Effector memory CD8-positive, alpha-beta T cell (primary cell): Measurements from ENCODE around the gene IQCH.

ENCODE experiments used
- ATAC-seq: fragments of 150-1000 bp; cut with Tn5 transposase; replicated peaks from 2 replicates; pipeline ENCODE4 v1.10.0; 2021; ENCODE audit warnings: mild to moderate bottlenecking, moderate library complexity
- DNase-seq, 3 experiments: peaks; one replicate each; pipeline ENCODE4 v3.0.0; 2021
- H3K27ac Mint-ChIP-seq, 2 donors: one replicate each; pipeline ENCODE4 v1.8.0; 2022; ENCODE audit warnings: mild to moderate bottlenecking in 2 of 2, mixed read lengths in 2 of 2, moderate library complexity in 2 of 2
- H3K27me3 Mint-ChIP-seq, 2 donors: one replicate each; pipeline ENCODE4 v1.8.0; 2022; ENCODE audit warnings: mixed read lengths in 2 of 2
- H3K36me3 Mint-ChIP-seq: one replicate; pipeline ENCODE4 v1.8.0; 2022; ENCODE audit warnings: mild to moderate bottlenecking, moderate library complexity, mixed read lengths; ENCODE audit not compliant: insufficient read depth
- H3K4me1 Mint-ChIP-seq, 2 donors: one replicate each; pipeline ENCODE4 v1.8.0; 2022; ENCODE audit warnings: low read depth in 2 of 2, mixed read lengths in 2 of 2
- H3K4me3 Mint-ChIP-seq, 2 donors: one replicate each; pipeline ENCODE4 v1.8.0; 2022; ENCODE audit warnings: mild to moderate bottlenecking in 2 of 2, mixed read lengths in 2 of 2, moderate library complexity in 2 of 2
- H3K9me3 Mint-ChIP-seq, 2 donors: one replicate each; pipeline ENCODE4 v1.8.0; 2022; ENCODE audit warnings: mixed read lengths in 2 of 2

IQCH gene

GRCh38 chr15:67531379-67531914 is 276.9 kb downstream of the IQCH start:
- no peaks in the 10 kb centered on the region for H3K27me3 Mint-ChIP-seq
- no peak for ATAC-seq

GRCh38 chr15:67533873-67534272 is 279.3 kb downstream of the IQCH start:
- Mint-ChIP-seq H3K4me3 (no peak overlapping the region), H3K9me3 (no peaks in the 10 kb centered on the region), H3K4me1 (peaks cover under 1 to 2% of the 10 kb centered on the region in 2 donors), H3K27ac (no peak overlapping the region), H3K27me3 (no peaks in the 10 kb centered on the region), H3K36me3 (no peaks in the 10 kb centered on the region)
- ATAC-seq = no peak
- no peak for DNase-seq

More at GRCh38 chr15:67531379-67531914, 276.9 kb downstream of the IQCH start:
- Mint-ChIP-seq H3K27ac (no peak overlapping the region), H3K9me3 (no peaks in the 10 kb centered on the region), H3K4me3 (no peak overlapping the region), H3K36me3 (peaks cover 5% of the 10 kb centered on the region), H3K4me1 (no peaks in the 10 kb centered on the region)
- DNase-seq = no peak

GRCh38 chr15:67534360-67534759 is 279.8 kb downstream of the IQCH start:
- no peaks in the 10 kb centered on the region for H3K9me3 Mint-ChIP-seq
- no peaks in the 10 kb centered on the region for H3K27me3 Mint-ChIP-seq
- ATAC-seq = no peak
- DNase-seq = no peak
- no peak overlapping the region for H3K27ac Mint-ChIP-seq
- H3K36me3 Mint-ChIP-seq = no peaks in the 10 kb centered on the region
- H3K4me3 Mint-ChIP-seq = no peak overlapping the region
- peaks cover 2 to 6% of the 10 kb centered on the region in 2 donors for H3K4me1 Mint-ChIP-seq

- Mint-ChIP-seq H3K4me3 (no peak overlapping the region), H3K4me1 (peaks cover 6 to 16% of the 10 kb centered on the region in 2 donors), H3K9me3 (no peaks in the 10 kb centered on the region), H3K36me3 (peaks cover 15% of the 10 kb centered on the region), H3K27ac (peak overlapping the region in 1 of 2 donors; percentile 42), H3K27me3 (no peaks in the 10 kb centered on the region)
- ATAC-seq = no peak
- DNase-seq = no peak
These were observed 283.2 kb downstream of the IQCH start for GRCh38 chr15:67537771-67538170.

- Mint-ChIP-seq H3K4me3 (peak within 1 kb of the TSS; percentile 95 to 99), H3K36me3 (peaks cover 32% of the 10 kb centered on the region), H3K9me3 (no peaks in the 10 kb centered on the region), H3K27me3 (no peaks in the 10 kb centered on the region), H3K27ac (peak within 1 kb of the TSS; percentile 99 to 100), H3K4me1 (peaks cover 31 to 36% of the 10 kb centered on the region in 2 donors)
- ATAC-seq (peak; percentile 69), DNase-seq (peak; percentile 62 to 76 (median 72))
These were observed 288.1 kb downstream of the IQCH start, which contains the start of gene MAP2K5 for GRCh38 chr15:67542420-67543347. TSS of gene MAP2K5 (plus strand) at chr15:67542703. CDS start at chr15:67543336, 633 bp downstream.

- Mint-ChIP-seq H3K27ac (peak overlapping the region; percentile 99 to 100), H3K27me3 (no peaks in the 10 kb centered on the region), H3K4me1 (peaks cover 34 to 41% of the 10 kb centered on the region in 2 donors), H3K36me3 (peaks cover 32% of the 10 kb centered on the region), H3K9me3 (no peaks in the 10 kb centered on the region), H3K4me3 (peak overlapping the region; percentile 95 to 99)
- ATAC-seq (no peak), DNase-seq (no peak)
These were observed 288.7 kb downstream of the IQCH start for GRCh38 chr15:67543348-67543718.

GRCh38 chr15:67544475-67544874 is 289.9 kb downstream of the IQCH start:
- peak overlapping the region; percentile 95 to 99 for H3K4me3 Mint-ChIP-seq
- peak overlapping the region; percentile 11 to 99 for H3K27ac Mint-ChIP-seq

GRCh38 chr15:67545864-67546263 is 291.3 kb downstream of the IQCH start:
- Mint-ChIP-seq H3K9me3 (no peaks in the 10 kb centered on the region), H3K4me1 (peaks cover 34 to 36% of the 10 kb centered on the region in 2 donors), H3K4me3 (no peak overlapping the region), H3K36me3 (peaks cover 37% of the 10 kb centered on the region), H3K27me3 (no peaks in the 10 kb centered on the region), H3K27ac (no peak overlapping the region)
- ATAC-seq (no peak), DNase-seq (no peak)

More at GRCh38 chr15:67544475-67544874, 289.9 kb downstream of the IQCH start:
- H3K9me3 Mint-ChIP-seq = no peaks in the 10 kb centered on the region
- ATAC-seq = no peak
- peaks cover 37% of the 10 kb centered on the region for H3K36me3 Mint-ChIP-seq
- no peaks in the 10 kb centered on the region for H3K27me3 Mint-ChIP-seq
- H3K4me1 Mint-ChIP-seq = peaks cover 34 to 36% of the 10 kb centered on the region in 2 donors
- DNase-seq = no peak

GRCh38 chr15:67547064-67547463 is 292.5 kb downstream of the IQCH start:
- no peak overlapping the region for H3K27ac Mint-ChIP-seq
- H3K4me3 Mint-ChIP-seq = no peak overlapping the region

GRCh38 chr15:67547836-67548235 is 293.2 kb downstream of the IQCH start:
- H3K4me1 Mint-ChIP-seq = peaks cover 24 to 31% of the 10 kb centered on the region in 2 donors
- H3K9me3 Mint-ChIP-seq = no peaks in the 10 kb centered on the region
- no peaks in the 10 kb centered on the region for H3K27me3 Mint-ChIP-seq
- no peak overlapping the region for H3K4me3 Mint-ChIP-seq
- peaks cover 22% of the 10 kb centered on the region for H3K36me3 Mint-ChIP-seq
- peak overlapping the region in 1 of 2 donors; percentile 18 for H3K27ac Mint-ChIP-seq
- ATAC-seq = no peak
- no peak for DNase-seq

More at GRCh38 chr15:67547064-67547463, 292.5 kb downstream of the IQCH start:
- peaks cover 28% of the 10 kb centered on the region for H3K36me3 Mint-ChIP-seq
- no peaks in the 10 kb centered on the region for H3K9me3 Mint-ChIP-seq
- H3K27me3 Mint-ChIP-seq = no peaks in the 10 kb centered on the region
- no peak for DNase-seq
- peaks cover 26 to 32% of the 10 kb centered on the region in 2 donors for H3K4me1 Mint-ChIP-seq
- ATAC-seq = no peak

- DNase-seq (no peak), ATAC-seq (no peak)
- H3K4me1 Mint-ChIP-seq = peaks cover 19 to 26% of the 10 kb centered on the region in 2 donors
- no peaks in the 10 kb centered on the region for H3K27me3 Mint-ChIP-seq
- no peak overlapping the region for H3K4me3 Mint-ChIP-seq
- peaks cover 19% of the 10 kb centered on the region for H3K36me3 Mint-ChIP-seq
- H3K27ac Mint-ChIP-seq = peak overlapping the region in 1 of 2 donors; percentile 18
- H3K9me3 Mint-ChIP-seq = no peaks in the 10 kb centered on the region
These were observed 293.8 kb downstream of the IQCH start for GRCh38 chr15:67548236-67548852.

GRCh38 chr15:67548862-67549651 is 294.5 kb downstream of the IQCH start:
- DNase-seq (no peak), ATAC-seq (no peak)
- peaks cover 15% of the 10 kb centered on the region for H3K36me3 Mint-ChIP-seq
- H3K27me3 Mint-ChIP-seq = no peaks in the 10 kb centered on the region
- H3K4me1 Mint-ChIP-seq = peaks cover 15 to 21% of the 10 kb centered on the region in 2 donors
- no peak overlapping the region for H3K27ac Mint-ChIP-seq
- no peaks in the 10 kb centered on the region for H3K9me3 Mint-ChIP-seq
- no peak overlapping the region for H3K4me3 Mint-ChIP-seq

- Mint-ChIP-seq H3K4me3 (no peak overlapping the region), H3K4me1 (peaks cover 12 to 16% of the 10 kb centered on the region in 2 donors), H3K36me3 (peaks cover 15% of the 10 kb centered on the region), H3K27me3 (no peaks in the 10 kb centered on the region), H3K9me3 (no peaks in the 10 kb centered on the region), H3K27ac (no peak overlapping the region)
- ATAC-seq = no peak
- no peak for DNase-seq
These were observed 295.1 kb downstream of the IQCH start for GRCh38 chr15:67549736-67550135.
